DOHH2 (cell line): ENCODE measurements around the gene YPEL5.

Source experiments
- H3F3A ChIP-seq: fragments of 200-600 bp; sonication (generic), shearing (Covaris generic); 2 replicates; pipeline ENCODE4 v1.6.0; 2016; ENCODE audit warnings: antibody characterized with exemption, mild to moderate bottlenecking; ENCODE audit not compliant: control insufficient read depth, insufficient read depth
- H3K27ac ChIP-seq: fragments of 200-600 bp; sonication (generic); 2 replicates; pipeline ENCODE4 v1.5.1; 2014; ENCODE audit warnings: low read depth, mild to moderate bottlenecking, low read length, moderate library complexity
- H3K27me3 ChIP-seq: fragments of 200-600 bp; sonication (generic); 2 replicates; pipeline ENCODE4 v1.6.1; 2014; ENCODE audit warnings: mild to moderate bottlenecking, low read length, mixed read lengths; ENCODE audit not compliant: control insufficient read depth
- H3K36me3 ChIP-seq: fragments of 200-600 bp; sonication (generic); 2 replicates; pipeline ENCODE4 v1.6.1; 2014; ENCODE audit warnings: mild to moderate bottlenecking, low read length, moderate library complexity, mixed read lengths; ENCODE audit not compliant: control insufficient read depth
- H3K4me1 ChIP-seq: fragments of 200-600 bp; sonication (generic); 2 replicates; pipeline ENCODE4 v1.6.1; 2014; ENCODE audit warnings: mild to moderate bottlenecking, low read length, mixed read lengths; ENCODE audit not compliant: control insufficient read depth
- H3K4me2 ChIP-seq: fragments of 200-600 bp; sonication (generic); 2 replicates; pipeline ENCODE4 v1.6.0; 2014; ENCODE audit warnings: mild to moderate bottlenecking, low read length, moderate library complexity
- H3K4me3 ChIP-seq: fragments of 200-600 bp; sonication (generic); 2 replicates; pipeline ENCODE4 v1.5.1; 2014; ENCODE audit warnings: mild to moderate bottlenecking, low read length, mixed read lengths
- H3K79me2 ChIP-seq: fragments of 200-600 bp; sonication (generic); 2 replicates; pipeline ENCODE4 v1.6.1; 2014; ENCODE audit warnings: mild to moderate bottlenecking, low read length, mixed read lengths; ENCODE audit not compliant: control insufficient read depth
- H3K9me2 ChIP-seq: fragments of 200-600 bp; sonication (generic); replicated peaks from 2 replicates; pipeline ENCODE4 v1.6.1; 2014; ENCODE audit warnings: mild to moderate bottlenecking, low read length, mixed read lengths; ENCODE audit not compliant: control insufficient read depth
- H3K9me3 ChIP-seq: fragments of 200-600 bp; sonication (generic); 2 replicates; pipeline ENCODE4 v1.6.1; 2014; ENCODE audit warnings: antibody characterized with exemption, low read length, mixed read lengths; ENCODE audit not compliant: control insufficient read depth, insufficient read depth
- H4K20me1 ChIP-seq: fragments of 200-600 bp; sonication (generic); 2 replicates; pipeline ENCODE4 v1.6.0; 2014; ENCODE audit warnings: low read depth, mild to moderate bottlenecking, antibody characterized with exemption, low read length, moderate library complexity; ENCODE audit not compliant: control insufficient read depth, insufficient read depth
- CTCF ChIP-seq: fragments of 200-600 bp; sonication (generic); IDR thresholded peaks from one replicate; pipeline ENCODE4 v1.5.1; 2014; ENCODE audit warnings: antibody characterized with exemption, mild to moderate bottlenecking, low read depth, low read length; ENCODE audit not compliant: poor library complexity, severe bottlenecking
- EZH2phosphoT487 ChIP-seq: fragments of 200-600 bp; sonication (generic); IDR thresholded peaks from 2 replicates; pipeline ENCODE4 v1.6.1; 2017; ENCODE audit warnings: borderline replicate concordance, mild to moderate bottlenecking, antibody characterized with exemption, low read length, moderate library complexity, mixed read lengths

YPEL5 gene

GRCh38 chr2:30194421-30194820 lies 47.6 kb downstream of the YPEL5 start:
- Histone ChIP-seq H3K9me2 (no peaks in the 10 kb centered on the region), H3K9me3 (no peaks in the 10 kb centered on the region), H3K27ac (no peak overlapping the region), H3K4me2 (no peak overlapping the region), H4K20me1 (no peaks in the 10 kb centered on the region), H3K27me3 (no peaks in the 10 kb centered on the region), H3F3A (no peaks in the 10 kb centered on the region), H3K4me1 (no peaks in the 10 kb centered on the region), H3K36me3 (no peaks in the 10 kb centered on the region), H3K79me2 (no peaks in the 10 kb centered on the region), H3K4me3 (no peak overlapping the region)
- no peak for TF ChIP-seq CTCF
- TF ChIP-seq EZH2phosphoT487 = no peak

- no peaks in the 10 kb centered on the region for H4K20me1 ChIP-seq
- no peaks in the 10 kb centered on the region for H3K9me2 ChIP-seq
- H3F3A ChIP-seq = no peaks in the 10 kb centered on the region
- no peaks in the 10 kb centered on the region for H3K27me3 ChIP-seq
- no peak overlapping the region for H3K4me2 ChIP-seq
- no peak for TF ChIP-seq CTCF
- no peaks in the 10 kb centered on the region for H3K36me3 ChIP-seq
- H3K27ac ChIP-seq = no peak overlapping the region
- H3K79me2 ChIP-seq = no peaks in the 10 kb centered on the region
- H3K4me1 ChIP-seq = no peaks in the 10 kb centered on the region
- H3K9me3 ChIP-seq = no peaks in the 10 kb centered on the region
- no peak overlapping the region for H3K4me3 ChIP-seq
Observed at GRCh38 chr2:30195016-30195415, 48.2 kb downstream of the YPEL5 start.

- H3K27ac ChIP-seq = no peak overlapping the region
- H3K79me2 ChIP-seq = no peaks in the 10 kb centered on the region
- no peaks in the 10 kb centered on the region for H3K36me3 ChIP-seq
- no peaks in the 10 kb centered on the region for H3K4me1 ChIP-seq
- no peak for TF ChIP-seq CTCF
- TF ChIP-seq EZH2phosphoT487 = no peak
- no peaks in the 10 kb centered on the region for H4K20me1 ChIP-seq
- no peaks in the 10 kb centered on the region for H3K9me2 ChIP-seq
- no peak overlapping the region for H3K4me3 ChIP-seq
- H3K4me2 ChIP-seq = no peak overlapping the region
- no peaks in the 10 kb centered on the region for H3K27me3 ChIP-seq
- H3K9me3 ChIP-seq = no peaks in the 10 kb centered on the region
- no peaks in the 10 kb centered on the region for H3F3A ChIP-seq
Observed at GRCh38 chr2:30197570-30198192, 50.9 kb downstream of the YPEL5 start.

GRCh38 chr2:30201990-30202389 lies 55.2 kb downstream of the YPEL5 start:
- Histone ChIP-seq H4K20me1 (no peaks in the 10 kb centered on the region), H3K4me2 (no peak overlapping the region), H3K9me3 (no peaks in the 10 kb centered on the region), H3K4me3 (no peak overlapping the region), H3K9me2 (no peaks in the 10 kb centered on the region), H3K36me3 (no peaks in the 10 kb centered on the region), H3K79me2 (no peaks in the 10 kb centered on the region), H3K27ac (no peak overlapping the region), H3K27me3 (peaks cover 7% of the 10 kb centered on the region; the same call in 1 of the 2 replicates), H3K4me1 (no peaks in the 10 kb centered on the region), H3F3A (no peaks in the 10 kb centered on the region)
- no peak for TF ChIP-seq EZH2phosphoT487
- no peak for TF ChIP-seq CTCF
